ENCODE data around the gene IMMP2L. TPM values are rescaled to one million over a fixed set of nuclear protein-coding genes. Genes with fewer than 3 reads are reported as not detected.
"Not testable (repeated sequence)": the region's sequence is repeated elsewhere in the genome, so short reads cannot be mapped to it uniquely, and the experiment has no call there.

Gene IMMP2L
- polyA plus RNA-seq, 4 donors: 10.5 to 20.1 (median 14.1) TPM

DNA sequence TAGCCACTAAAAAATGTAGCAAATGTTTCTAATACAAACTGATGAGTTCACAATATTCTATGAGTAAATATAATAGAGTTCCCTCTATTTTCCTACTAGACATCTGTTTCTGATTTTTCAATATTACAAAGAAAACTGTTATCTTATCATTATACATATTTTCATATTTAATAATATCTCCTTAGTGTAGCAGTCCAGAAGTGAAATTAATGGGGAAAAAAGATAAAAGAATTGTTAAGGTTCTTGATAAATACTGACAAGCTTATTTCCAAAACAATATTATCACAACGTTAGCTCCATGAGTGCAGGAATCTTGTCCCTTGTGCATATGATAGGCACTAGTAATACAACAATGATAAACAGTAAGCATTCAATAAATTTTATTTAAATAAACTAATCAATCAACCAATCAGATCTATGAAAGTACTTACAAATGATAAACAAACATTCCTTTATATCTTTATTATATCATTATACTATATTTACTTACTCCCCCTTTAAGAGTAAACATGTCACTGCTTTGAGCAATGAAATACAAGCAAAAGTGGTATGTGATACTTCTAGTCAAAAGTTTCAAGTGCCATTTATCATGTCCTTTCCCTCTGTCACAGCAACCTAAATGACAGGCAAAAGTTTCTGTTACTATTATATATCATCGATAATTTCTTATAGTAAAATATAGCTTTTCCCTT lies 103.1 kb downstream of the IMMP2L start:
- Histone ChIP-seq H3K4me3 (ENCODE audit: low read depth in 1 of 3, low read length in 3 of 3) (no peak overlapping the region), H3K27me3 (ENCODE audit: control insufficient read depth in 3 of 3, insufficient read depth in 3 of 3, low read length in 3 of 3) (no peaks in the 10 kb centered on the region), H3K27ac (ENCODE audit: low read depth in 1 of 3, low read length in 2 of 3) (no peak overlapping the region), H3K4me1 (ENCODE audit: control insufficient read depth in 3 of 3, insufficient read depth in 2 of 3, low read depth in 1 of 3, low read length in 2 of 3) (no peaks in the 10 kb centered on the region), H3K36me3 (ENCODE audit: control insufficient read depth in 3 of 3, insufficient read depth in 2 of 3, low read depth in 1 of 3, low read length in 3 of 3) (no peaks in the 10 kb centered on the region), H3K9me3 (ENCODE audit: control insufficient read depth in 2 of 2, insufficient read depth in 1 of 2, low read depth in 1 of 2, low read length in 1 of 2) (no peaks in the 10 kb centered on the region)
- DNase-seq: no peak
- WGBS, 3 donors: 74 to 81% (median 76%) methylated on average over 2 of the region's 2 CpGs
- FAIRE-seq: no peak

DNA sequence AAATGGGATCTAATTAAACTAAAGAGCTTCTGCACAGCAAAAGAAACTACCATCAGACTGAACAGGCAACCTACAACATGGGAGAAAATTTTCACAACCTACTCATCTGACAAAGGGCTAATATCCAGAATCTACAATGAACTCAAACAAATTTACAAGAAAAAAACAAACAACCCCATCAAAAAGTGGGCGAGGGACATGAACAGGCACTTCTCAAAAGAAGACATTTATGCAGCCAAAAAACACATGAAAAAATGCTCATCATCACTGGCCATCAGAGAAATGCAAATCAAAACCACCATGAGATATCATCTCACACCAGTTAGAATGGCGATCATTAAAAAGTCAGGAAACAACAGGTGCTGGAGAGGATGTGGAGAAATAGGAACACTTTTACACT lies 111.6 kb downstream of the IMMP2L start:
- not testable (repeated sequence) for H3K36me3 ChIP-seq (ENCODE audit: control insufficient read depth in 3 of 3, insufficient read depth in 2 of 3, low read depth in 1 of 3, low read length in 3 of 3); H3K27ac ChIP-seq (ENCODE audit: low read depth in 1 of 3, low read length in 2 of 3); H3K9me3 ChIP-seq (ENCODE audit: control insufficient read depth in 2 of 2, insufficient read depth in 1 of 2, low read depth in 1 of 2, low read length in 1 of 2); H3K4me3 ChIP-seq (ENCODE audit: low read depth in 1 of 3, low read length in 3 of 3); H3K4me1 ChIP-seq (ENCODE audit: control insufficient read depth in 3 of 3, insufficient read depth in 2 of 3, low read depth in 1 of 3, low read length in 2 of 3); DNase-seq; H3K27me3 ChIP-seq (ENCODE audit: control insufficient read depth in 3 of 3, insufficient read depth in 3 of 3, low read length in 3 of 3); FAIRE-seq
- 67 to 100% (median 87%) methylated on average over 1 of the region's 2 CpGs for WGBS, 3 donors

DNA sequence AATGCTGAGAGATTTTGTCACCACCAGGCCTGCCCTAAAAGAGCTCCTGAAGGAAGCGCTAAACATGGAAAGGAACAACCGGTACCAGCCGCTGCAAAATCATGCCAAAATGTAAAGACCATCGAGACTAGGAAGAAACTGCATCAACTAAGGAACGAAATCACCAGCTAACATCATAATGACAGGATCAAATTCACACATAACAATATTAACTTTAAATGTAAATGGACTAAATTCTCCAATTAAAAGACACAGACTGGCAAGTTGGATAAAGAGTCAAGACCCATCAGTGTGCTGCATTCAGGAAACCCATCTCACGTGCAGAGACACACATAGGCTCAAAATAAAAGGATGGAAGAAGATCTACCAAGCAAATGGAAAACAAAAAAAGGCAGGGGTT lies 114.8 kb downstream of the IMMP2L start:
- not testable (repeated sequence) for H3K4me1 ChIP-seq (ENCODE audit: control insufficient read depth in 3 of 3, insufficient read depth in 2 of 3, low read depth in 1 of 3, low read length in 2 of 3); H3K27ac ChIP-seq (ENCODE audit: low read depth in 1 of 3, low read length in 2 of 3); H3K9me3 ChIP-seq (ENCODE audit: control insufficient read depth in 2 of 2, insufficient read depth in 1 of 2, low read depth in 1 of 2, low read length in 1 of 2); FAIRE-seq; H3K36me3 ChIP-seq (ENCODE audit: control insufficient read depth in 3 of 3, insufficient read depth in 2 of 3, low read depth in 1 of 3, low read length in 3 of 3); H3K4me3 ChIP-seq (ENCODE audit: low read depth in 1 of 3, low read length in 3 of 3); DNase-seq; H3K27me3 ChIP-seq (ENCODE audit: control insufficient read depth in 3 of 3, insufficient read depth in 3 of 3, low read length in 3 of 3)
- WGBS, 3 donors: 71 to 97% (median 90%) methylated on average over 4 to 5 of the region's 6 CpGs

DNA sequence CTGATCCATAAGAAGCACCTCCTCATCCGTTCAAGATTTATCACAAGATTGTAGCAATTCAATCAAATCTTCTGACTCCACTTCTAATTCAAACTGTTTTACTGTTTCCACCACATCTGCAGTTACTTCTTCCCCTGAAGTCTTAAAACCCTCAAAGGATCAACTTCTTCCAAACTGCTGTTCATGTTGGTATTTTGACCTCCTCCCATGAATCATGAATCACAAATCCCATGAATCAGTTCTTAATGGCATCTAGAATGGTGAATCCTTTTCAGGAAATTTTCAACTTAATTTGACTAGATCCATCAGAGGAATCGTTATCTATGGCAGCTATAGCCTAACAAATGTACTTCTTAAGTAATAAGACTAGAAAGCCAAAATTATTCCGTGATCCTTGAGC lies 122.3 kb downstream of the IMMP2L start:
- Histone ChIP-seq H3K4me3 (ENCODE audit: low read depth in 1 of 3, low read length in 3 of 3) (no peak overlapping the region), H3K27ac (ENCODE audit: low read depth in 1 of 3, low read length in 2 of 3) (no peak overlapping the region), H3K36me3 (ENCODE audit: control insufficient read depth in 3 of 3, insufficient read depth in 2 of 3, low read depth in 1 of 3, low read length in 3 of 3) (no peaks in the 10 kb centered on the region), H3K9me3 (ENCODE audit: control insufficient read depth in 2 of 2, insufficient read depth in 1 of 2, low read depth in 1 of 2, low read length in 1 of 2) (peaks cover 0 to 16% of the 10 kb centered on the region in 2 donors), H3K27me3 (ENCODE audit: control insufficient read depth in 3 of 3, insufficient read depth in 3 of 3, low read length in 3 of 3) (no peaks in the 10 kb centered on the region), H3K4me1 (ENCODE audit: control insufficient read depth in 3 of 3, insufficient read depth in 2 of 3, low read depth in 1 of 3, low read length in 2 of 3) (no peaks in the 10 kb centered on the region)
- DNase-seq (no peak), FAIRE-seq (no peak)
- WGBS, 3 donors: 91 to 93% (median 93%) methylated on average over 3 of the region's 3 CpGs

DNA sequence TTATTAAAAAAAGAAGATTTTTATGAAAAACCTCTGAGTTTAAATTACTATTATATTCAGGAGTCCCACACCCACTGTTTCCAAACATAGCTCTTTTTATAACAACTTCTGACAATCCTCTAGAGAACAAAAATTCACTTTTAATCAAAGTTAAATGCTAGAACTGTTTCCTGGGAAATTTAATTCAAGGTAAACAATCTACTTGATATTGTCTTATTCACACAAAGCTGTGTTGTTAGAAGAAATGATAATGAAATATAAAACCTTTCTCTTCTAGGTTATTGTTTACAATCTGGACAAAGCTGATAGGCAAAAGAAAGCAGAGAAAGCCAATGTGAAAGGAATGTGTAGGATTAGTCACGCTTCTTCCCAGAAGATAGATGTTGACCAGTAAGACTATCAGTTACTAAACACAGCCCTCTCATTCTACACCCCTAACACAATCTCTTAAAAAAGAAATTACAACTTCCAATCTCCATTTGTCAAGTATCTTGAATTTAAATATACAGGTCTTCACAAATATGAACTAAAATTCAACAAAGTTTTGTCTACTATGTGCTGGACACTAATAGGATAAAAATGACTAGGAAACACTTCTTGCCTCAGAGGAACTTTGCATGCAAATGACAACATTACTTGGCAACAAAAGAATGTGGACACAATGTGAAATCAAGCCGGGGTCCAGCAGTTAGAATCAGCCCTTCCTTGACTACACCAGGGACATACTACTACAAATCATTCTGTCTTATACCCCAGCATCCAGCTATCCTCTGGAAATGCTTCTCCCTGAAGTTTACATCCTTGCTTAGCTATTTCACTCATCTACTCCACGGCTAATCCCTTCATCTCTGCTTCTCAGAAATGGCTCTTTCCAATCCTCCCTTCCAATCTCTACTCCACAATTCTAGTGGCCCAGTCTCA lies 123.7 kb downstream of the IMMP2L start:
- Histone ChIP-seq H3K4me1 (ENCODE audit: control insufficient read depth in 3 of 3, insufficient read depth in 2 of 3, low read depth in 1 of 3, low read length in 2 of 3) (no peaks in the 10 kb centered on the region), H3K36me3 (ENCODE audit: control insufficient read depth in 3 of 3, insufficient read depth in 2 of 3, low read depth in 1 of 3, low read length in 3 of 3) (peaks cover 0 to 2% (median 0%) of the 10 kb centered on the region in 3 donors), H3K27me3 (ENCODE audit: control insufficient read depth in 3 of 3, insufficient read depth in 3 of 3, low read length in 3 of 3) (no peaks in the 10 kb centered on the region), H3K4me3 (ENCODE audit: low read depth in 1 of 3, low read length in 3 of 3) (no peak overlapping the region), H3K9me3 (ENCODE audit: control insufficient read depth in 2 of 2, insufficient read depth in 1 of 2, low read depth in 1 of 2, low read length in 1 of 2) (peaks cover 0 to 21% of the 10 kb centered on the region in 2 donors), H3K27ac (ENCODE audit: low read depth in 1 of 3, low read length in 2 of 3) (no peak overlapping the region)
- FAIRE-seq (no peak), DNase-seq (no peak)
- 61 to 84% (median 81%) methylated on average over 3 of the region's 3 CpGs for WGBS, 3 donors

DNA sequence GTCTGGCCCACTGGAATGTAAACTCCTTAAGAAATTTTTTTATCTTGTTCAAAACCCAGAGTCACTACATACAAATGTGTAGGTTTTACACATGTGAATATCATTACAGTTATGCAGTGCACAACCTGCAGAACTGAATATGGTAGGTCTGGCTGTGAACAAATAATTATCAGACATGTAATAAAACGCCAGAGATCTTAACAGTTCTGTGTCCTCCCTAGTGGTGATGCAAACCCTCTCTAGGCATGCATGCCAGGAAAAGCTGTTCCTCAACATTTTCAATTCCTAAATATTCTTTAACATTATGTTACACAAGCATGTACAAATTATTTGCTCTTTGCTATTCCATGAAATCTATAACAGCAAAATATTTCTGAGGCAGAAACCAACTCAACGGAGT lies 124.6 kb downstream of the IMMP2L start:
- WGBS, 3 donors: 86 to 91% (median 88%) methylated on average over 2 of the region's 2 CpGs
- no peak for FAIRE-seq
- Histone ChIP-seq H3K9me3 (ENCODE audit: control insufficient read depth in 2 of 2, insufficient read depth in 1 of 2, low read depth in 1 of 2, low read length in 1 of 2) (peaks cover 0 to 27% of the 10 kb centered on the region in 2 donors), H3K36me3 (ENCODE audit: control insufficient read depth in 3 of 3, insufficient read depth in 2 of 3, low read depth in 1 of 3, low read length in 3 of 3) (peaks cover 0 to 2% (median 0%) of the 10 kb centered on the region in 3 donors), H3K4me3 (ENCODE audit: low read depth in 1 of 3, low read length in 3 of 3) (no peak overlapping the region), H3K27ac (ENCODE audit: low read depth in 1 of 3, low read length in 2 of 3) (no peak overlapping the region), H3K27me3 (ENCODE audit: control insufficient read depth in 3 of 3, insufficient read depth in 3 of 3, low read length in 3 of 3) (no peaks in the 10 kb centered on the region), H3K4me1 (ENCODE audit: control insufficient read depth in 3 of 3, insufficient read depth in 2 of 3, low read depth in 1 of 3, low read length in 2 of 3) (no peaks in the 10 kb centered on the region)
- DNase-seq: no peak

DNA sequence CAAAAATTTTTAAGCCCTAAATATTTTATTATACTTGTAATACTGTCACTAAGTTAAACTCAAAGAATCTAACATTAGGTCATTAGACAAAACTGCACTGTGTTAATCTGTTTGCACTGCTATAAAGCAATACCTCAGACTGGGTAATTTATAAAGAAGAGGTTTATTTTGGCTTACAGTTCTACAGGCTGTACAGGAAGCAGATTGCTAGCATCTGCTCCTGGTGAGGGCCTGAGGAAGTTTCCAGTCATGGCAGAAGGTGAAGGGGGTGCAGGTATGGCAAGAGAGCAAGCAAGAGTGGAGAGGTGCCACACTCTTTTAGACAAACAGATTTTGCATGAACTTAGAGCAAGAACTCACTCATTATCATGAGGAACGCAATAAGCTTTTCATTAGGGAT lies 125.7 kb downstream of the IMMP2L start:
- Histone ChIP-seq H3K4me1 (ENCODE audit: control insufficient read depth in 3 of 3, insufficient read depth in 2 of 3, low read depth in 1 of 3, low read length in 2 of 3) (no peaks in the 10 kb centered on the region), H3K27ac (ENCODE audit: low read depth in 1 of 3, low read length in 2 of 3) (no peak overlapping the region), H3K4me3 (ENCODE audit: low read depth in 1 of 3, low read length in 3 of 3) (no peak overlapping the region), H3K36me3 (ENCODE audit: control insufficient read depth in 3 of 3, insufficient read depth in 2 of 3, low read depth in 1 of 3, low read length in 3 of 3) (peaks cover 0 to 2% (median 0%) of the 10 kb centered on the region in 3 donors), H3K27me3 (ENCODE audit: control insufficient read depth in 3 of 3, insufficient read depth in 3 of 3, low read length in 3 of 3) (no peaks in the 10 kb centered on the region), H3K9me3 (ENCODE audit: control insufficient read depth in 2 of 2, insufficient read depth in 1 of 2, low read depth in 1 of 2, low read length in 1 of 2) (peaks cover 0 to 27% of the 10 kb centered on the region in 2 donors)
- no peak for FAIRE-seq
- WGBS, 3 donors: 98 to 100% (median 100%) methylated on average over 1 of the region's 1 CpG
- DNase-seq: no peak

- 89 to 91% (median 91%) methylated on average over 2 of the region's 2 CpGs for WGBS, 3 donors
- Histone ChIP-seq H3K27me3 (ENCODE audit: control insufficient read depth in 3 of 3, insufficient read depth in 3 of 3, low read length in 3 of 3) (no peaks in the 10 kb centered on the region), H3K27ac (ENCODE audit: low read depth in 1 of 3, low read length in 2 of 3) (no peak overlapping the region), H3K36me3 (ENCODE audit: control insufficient read depth in 3 of 3, insufficient read depth in 2 of 3, low read depth in 1 of 3, low read length in 3 of 3) (peaks cover 0 to 2% (median 0%) of the 10 kb centered on the region in 3 donors), H3K9me3 (ENCODE audit: control insufficient read depth in 2 of 2, insufficient read depth in 1 of 2, low read depth in 1 of 2, low read length in 1 of 2) (peaks cover 0 to 22% of the 10 kb centered on the region in 2 donors), H3K4me1 (ENCODE audit: control insufficient read depth in 3 of 3, insufficient read depth in 2 of 3, low read depth in 1 of 3, low read length in 2 of 3) (no peaks in the 10 kb centered on the region), H3K4me3 (ENCODE audit: low read depth in 1 of 3, low read length in 3 of 3) (no peak overlapping the region)
- DNase-seq (no peak), FAIRE-seq (no peak)
Observed at GRCh38 chr7:111433426-111433825, 128.9 kb downstream of the IMMP2L start.

All from small intestine (tissue), 7 donors.